KOPT-K1 (cell line): ENCODE measurements around the gene GABARAPL2.

Experiments used
- H3K27ac ChIP-seq: fragments of 200-600 bp; sonication (generic); 2 replicates; pipeline ENCODE4 v1.5.1; 2016; ENCODE audit warnings: antibody characterized with exemption, mild to moderate bottlenecking, low read depth, low read length; ENCODE audit not compliant: poor library complexity, severe bottlenecking
- H3K36me3 ChIP-seq: fragments of 200-600 bp; sonication (generic); 2 replicates; pipeline ENCODE4 v1.5.1; 2017; ENCODE audit warnings: antibody characterized with exemption, mild to moderate bottlenecking, low read length, moderate library complexity; ENCODE audit not compliant: insufficient read depth
- H3K9me3 ChIP-seq: fragments of 200-600 bp; sonication (generic); 2 replicates; pipeline ENCODE4 v1.5.1; 2017; ENCODE audit warnings: antibody characterized with exemption, low read length, mild to moderate bottlenecking; ENCODE audit not compliant: insufficient read depth, poor library complexity, severe bottlenecking

Gene GABARAPL2

GRCh38 chr16:75593825-75594820, 27.9 kb downstream of the GABARAPL2 start:
- H3K36me3 ChIP-seq: peaks cover 40% of the 10 kb centered on the region
- H3K9me3 ChIP-seq: no peaks in the 10 kb centered on the region
- peak overlapping the region; percentile 20 for H3K27ac ChIP-seq

GRCh38 chr16:75599452-75600277, 33.5 kb downstream of the GABARAPL2 start:
- Histone ChIP-seq H3K27ac (no peak overlapping the region), H3K36me3 (peaks cover 75% of the 10 kb centered on the region), H3K9me3 (peaks cover 14% of the 10 kb centered on the region)

- peaks cover 80% of the 10 kb centered on the region for H3K36me3 ChIP-seq
- H3K9me3 ChIP-seq: peaks cover 14% of the 10 kb centered on the region
- H3K27ac ChIP-seq: no peak overlapping the region
These were observed 37.1 kb downstream of the GABARAPL2 start for GRCh38 chr16:75603241-75603640.

- H3K9me3 ChIP-seq: peaks cover 14% of the 10 kb centered on the region
- peaks cover 83% of the 10 kb centered on the region for H3K36me3 ChIP-seq
- no peak overlapping the region for H3K27ac ChIP-seq
These were observed 40.3 kb downstream of the GABARAPL2 start for GRCh38 chr16:75606507-75606906.

GRCh38 chr16:75614066-75614897, 48.1 kb downstream of the GABARAPL2 start:
- no peak overlapping the region for H3K27ac ChIP-seq
- peaks cover 100% of the 10 kb centered on the region for H3K36me3 ChIP-seq
- no peaks in the 10 kb centered on the region for H3K9me3 ChIP-seq

- Histone ChIP-seq H3K27ac (no peak overlapping the region), H3K9me3 (no peaks in the 10 kb centered on the region), H3K36me3 (peaks cover 100% of the 10 kb centered on the region)
These were observed 49.4 kb downstream of the GABARAPL2 start for GRCh38 chr16:75615619-75616018.

- peaks cover 92% of the 10 kb centered on the region for H3K36me3 ChIP-seq
- H3K27ac ChIP-seq: no peak overlapping the region
- H3K9me3 ChIP-seq: no peaks in the 10 kb centered on the region
These were observed 50.4 kb downstream of the GABARAPL2 start for GRCh38 chr16:75616521-75617010.

GRCh38 chr16:75617121-75617520, 50.9 kb downstream of the GABARAPL2 start:
- Histone ChIP-seq H3K27ac (no peak overlapping the region), H3K36me3 (peaks cover 86% of the 10 kb centered on the region), H3K9me3 (no peaks in the 10 kb centered on the region)

- Histone ChIP-seq H3K36me3 (peaks cover 70% of the 10 kb centered on the region), H3K27ac (no peak overlapping the region)
These were observed 52.6 kb downstream of the GABARAPL2 start for GRCh38 chr16:75618780-75619179.

GRCh38 chr16:75620326-75621169, 54.4 kb downstream of the GABARAPL2 start:
- Histone ChIP-seq H3K27ac (no peak overlapping the region), H3K36me3 (peaks cover 64% of the 10 kb centered on the region), H3K9me3 (no peaks in the 10 kb centered on the region)

More at GRCh38 chr16:75618780-75619179, 52.6 kb downstream of the GABARAPL2 start:
- no peaks in the 10 kb centered on the region for H3K9me3 ChIP-seq

GRCh38 chr16:75621170-75621477, 54.9 kb downstream of the GABARAPL2 start:
- H3K9me3 ChIP-seq: no peaks in the 10 kb centered on the region
- peaks cover 64% of the 10 kb centered on the region for H3K36me3 ChIP-seq
- H3K27ac ChIP-seq: no peak overlapping the region

GRCh38 chr16:75622761-75623605, 56.8 kb downstream of the GABARAPL2 start, which contains the start of gene ADAT1:
Gene ADAT1 (minus strand): TSS chr16:75623281. CDS start chr16:75620799, 2,482 bp downstream.
- Histone ChIP-seq H3K27ac (peak within 1 kb of the TSS; percentile 90), H3K9me3 (no peaks in the 10 kb centered on the region), H3K36me3 (peaks cover 64% of the 10 kb centered on the region)

GRCh38 chr16:75624921-75625334, 58.7 kb downstream of the GABARAPL2 start:
- H3K36me3 ChIP-seq: peaks cover 64% of the 10 kb centered on the region
- no peaks in the 10 kb centered on the region for H3K9me3 ChIP-seq
- no peak overlapping the region for H3K27ac ChIP-seq
